GM04504 (cell line): Measurements from ENCODE around the gene EHMT1.
"Not testable (repeated sequence)": the region's sequence is repeated elsewhere in the genome, so short reads cannot be mapped to it uniquely, and the experiment has no call there.

Source experiments
- DNase-seq: peaks from one replicate; pipeline ENCODE4 v3.0.0-alpha.2; 2012; ENCODE audit warnings: low read depth

Gene EHMT1

GRCh38 chr9:137762414-137763061 is 143.7 kb downstream of the EHMT1 start:
- no peak for DNase-seq

- DNase-seq: no peak
These were observed 144.6 kb downstream of the EHMT1 start for GRCh38 chr9:137763271-137763955.

- DNase-seq: no peak
These were observed 145.4 kb downstream of the EHMT1 start for GRCh38 chr9:137764171-137764671.

- DNase-seq: no peak
These were observed 146.2 kb downstream of the EHMT1 start for GRCh38 chr9:137764981-137765380.

GRCh38 chr9:137765536-137765935 is 146.7 kb downstream of the EHMT1 start:
- DNase-seq: no peak

- no peak for DNase-seq
These were observed 152.8 kb downstream of the EHMT1 start for GRCh38 chr9:137771580-137771979.

GRCh38 chr9:137772281-137772873 is 153.6 kb downstream of the EHMT1 start:
- no peak for DNase-seq

- no peak for DNase-seq
These were observed 156.1 kb downstream of the EHMT1 start for GRCh38 chr9:137774775-137775386.

GRCh38 chr9:137776306-137776995 is 157.6 kb downstream of the EHMT1 start:
- no peak for DNase-seq

- DNase-seq: no peak
These were observed 159.0 kb downstream of the EHMT1 start for GRCh38 chr9:137777761-137778160.

- no peak for DNase-seq
These were observed 159.5 kb downstream of the EHMT1 start for GRCh38 chr9:137778336-137778735.

GRCh38 chr9:137778914-137779313 is 160.1 kb downstream of the EHMT1 start:
- DNase-seq: no peak

GRCh38 chr9:137780031-137780430 is 161.2 kb downstream of the EHMT1 start:
- not testable (repeated sequence) for DNase-seq

GRCh38 chr9:137781906-137782585 is 163.2 kb downstream of the EHMT1 start:
- DNase-seq: no peak

GRCh38 chr9:137783521-137783920 is 164.7 kb downstream of the EHMT1 start:
- no peak for DNase-seq

GRCh38 chr9:137784046-137784445 is 165.2 kb downstream of the EHMT1 start:
- no peak for DNase-seq

- no peak for DNase-seq
These were observed 166.1 kb downstream of the EHMT1 start for GRCh38 chr9:137784641-137785513.

GRCh38 chr9:137785704-137786161 is 166.9 kb downstream of the EHMT1 start:
- no peak for DNase-seq

GRCh38 chr9:137786511-137786920 is 167.7 kb downstream of the EHMT1 start:
- DNase-seq: peak; percentile 30

- no peak for DNase-seq
These were observed 168.6 kb downstream of the EHMT1 start for GRCh38 chr9:137787381-137787780.
